Measurements from ENCODE around the gene OR4D11. TPM values are rescaled to one million over a fixed set of nuclear protein-coding genes. Genes with fewer than 3 reads are reported as not detected.

The OR4D11 gene
- total and polyA plus RNA-seq, 12 donors = not detected

- DNase-seq = peak; percentile 53 to 84 (median 73)
- peak in 1 of 6 experiments; percentile 5 for TF ChIP-seq CTCF (IDR thresholded peaks at IDR 0.05)
- peak in 1 of 2 donors; percentile 25 for TF ChIP-seq POLR2A (IDR thresholded peaks at IDR 0.05)
- Histone ChIP-seq H3K4me1 (replicated peaks in 1 of 2) (peaks cover 11 to 45% of the 10 kb centered on the region in 2 donors), H3K27ac (peak overlapping the region; percentile 73 to 91 (median 88)), H3K9me3 (replicated peaks in 1 of 3) (no peaks in the 10 kb centered on the region), H3K4me3 (peak overlapping the region in 2 of 4 donors; percentile 35 to 48), H3K27me3 (no peaks in the 10 kb centered on the region), H3K36me3 (replicated peaks in 1 of 2) (no peaks in the 10 kb centered on the region)
- WGBS, 4 donors = 8 to 14% (median 12%) methylated on average over 30 of the region's 30 CpGs
- intact Hi-C loops (cut with DNase I) = loop anchor here in 1 of 2 donors (5.0 kb wide), 1 partner anchor 65 kb away; the partner anchor contains the start of gene OSBP
Observed at GRCh38 chr11:59551659-59552521, 48.5 kb downstream of the OR4D11 start.

GRCh38 chr11:59552844-59553243 is 49.5 kb downstream of the OR4D11 start:
- Histone ChIP-seq H3K27me3 (no peaks in the 10 kb centered on the region), H3K9me3 (replicated peaks in 1 of 3) (no peaks in the 10 kb centered on the region), H3K4me1 (replicated peaks in 1 of 2) (peaks cover 9 to 43% of the 10 kb centered on the region in 2 donors), H3K36me3 (replicated peaks in 1 of 2) (no peaks in the 10 kb centered on the region), H3K4me3 (peak overlapping the region in 1 of 4 donors; percentile 48), H3K27ac (peak overlapping the region; percentile 53 to 89 (median 86))
- DNase-seq = peak in 3 of 7 donors; percentile 28 to 56 (median 53)
- 29 to 34% (median 32%) methylated on average over 2 of the region's 2 CpGs for WGBS, 4 donors
- intact Hi-C loops (cut with DNase I) = loop anchor here in 1 of 2 donors (5.0 kb wide), 1 partner anchor 64 kb away; the partner anchor contains the start of gene OSBP
- peak in 1 of 2 donors; percentile 89 for TF ChIP-seq POLR2A (IDR thresholded peaks at IDR 0.05)
- TF ChIP-seq CTCF (IDR thresholded peaks at IDR 0.05) = no peak

GRCh38 chr11:59553323-59553722 is 49.9 kb downstream of the OR4D11 start:
- intact Hi-C loops (cut with DNase I) = loop anchor here in 1 of 2 donors (5.0 kb wide), 1 partner anchor 64 kb away; the partner anchor contains the start of gene OSBP
- no peaks in the 10 kb centered on the region for H3K27me3 ChIP-seq
- TF ChIP-seq CTCF (IDR thresholded peaks at IDR 0.05) = no peak
- no peak for TF ChIP-seq POLR2A (IDR thresholded peaks at IDR 0.05)
- H3K4me3 ChIP-seq = no peak overlapping the region
- 92 to 96% (median 94%) methylated on average over 21 of the region's 21 CpGs for WGBS, 4 donors
- H3K4me1 ChIP-seq (replicated peaks in 1 of 2) = peaks cover 4 to 45% of the 10 kb centered on the region in 2 donors
- no peaks in the 10 kb centered on the region for H3K36me3 ChIP-seq (replicated peaks in 1 of 2)
- no peaks in the 10 kb centered on the region for H3K9me3 ChIP-seq (replicated peaks in 1 of 3)
- DNase-seq = peak in 1 of 7 donors; percentile 9
- peak overlapping the region; percentile 53 to 89 (median 86) for H3K27ac ChIP-seq

Other genes with a start within 250 kb of the OR4D11 start
- not detected for gene OR5AN1, start 144.7 kb upstream of the OR4D11 start, total RNA-seq
- gene OR5AN1, start 144.7 kb upstream of the OR4D11 start, polyA plus RNA-seq = not detected
- not detected for gene OR5A2, start 77.2 kb upstream of the OR4D11 start, total RNA-seq
- gene OR5A2, start 77.2 kb upstream of the OR4D11 start, polyA plus RNA-seq = not detected
- gene OR5A1, start 67.1 kb upstream of the OR4D11 start, total RNA-seq = not detected
- not detected for gene OR5A1, start 67.1 kb upstream of the OR4D11 start, polyA plus RNA-seq
- gene OR4D6, start 46.6 kb upstream of the OR4D11 start, total RNA-seq = not detected
- not detected for gene OR4D6, start 46.6 kb upstream of the OR4D11 start, polyA plus RNA-seq
- not detected for gene OR4D10, start 30.3 kb upstream of the OR4D11 start, total RNA-seq
- gene OR4D10, start 30.3 kb upstream of the OR4D11 start, polyA plus RNA-seq = not detected
- not detected for gene OR4D9, start 8.0 kb downstream of the OR4D11 start, total RNA-seq
- not detected for gene OR4D9, start 8.0 kb downstream of the OR4D11 start, polyA plus RNA-seq
- gene OSBP, start 112.2 kb downstream of the OR4D11 start, total RNA-seq = 100 to 1,000 TPM in 1 of 9 donors, 10 to 100 TPM in 8; 44.0 to 117 (median 85.4) TPM
- 100 to 1,000 TPM in 1 of 3 donors, 10 to 100 TPM in 2; 15.3 to 120 (median 18.5) TPM for gene OSBP, start 112.2 kb downstream of the OR4D11 start, polyA plus RNA-seq
- gene PATL1, start 165.5 kb downstream of the OR4D11 start, total RNA-seq = 10 to 100 TPM; 10.3 to 41.7 (median 20.8) TPM
- 10 to 100 TPM; 10.3 to 55.9 (median 11.3) TPM for gene PATL1, start 165.5 kb downstream of the OR4D11 start, polyA plus RNA-seq
- gene OR10V1, start 210.3 kb downstream of the OR4D11 start, total RNA-seq = not detected
- not detected for gene OR10V1, start 210.3 kb downstream of the OR4D11 start, polyA plus RNA-seq

Measured in adrenal gland (tissue), 12 donors.